A549 (cell line): Measurements from ENCODE around the gene GATA3.
A peak's percentile ranks its signal among the peaks of the same experiment; 100 is the strongest.

Experiments
- CEBPB ChIP-seq, 2 experiments: fragments of >200 bp in 1 of 2; sonication (Bioruptor Twin) in 1 of 2; formaldehyde crosslinking in 1 of 2; IDR thresholded peaks; 2 replicates each; pipeline ENCODE4 v1.6.1; 2012 to 2016
- GATA3 ChIP-seq: IDR thresholded peaks from 2 replicates; pipeline ENCODE4 v1.6.1; 2012; ENCODE audit warnings: borderline replicate concordance
- JUN ChIP-seq, 2 experiments: fragments of >200 bp; sonication (Bioruptor Twin); formaldehyde crosslinking; IDR thresholded peaks; 2 replicates in 1 of 2; 3 replicates in 1 of 2; pipeline ENCODE4 v1.6.1; 2016 to 2017
- KDM1A ChIP-seq: fragments of 200-600 bp; sonication (generic); IDR thresholded peaks from 2 replicates; pipeline ENCODE4 v1.6.1; 2016; ENCODE audit warnings: low read depth, mild to moderate bottlenecking
- POLR2A ChIP-seq: IDR thresholded peaks from 2 replicates; pipeline ENCODE4 v1.6.1; 2012; ENCODE audit warnings: mild to moderate bottlenecking, low read length
- RAD21 ChIP-seq, 2 experiments: fragments of >200 bp in 1 of 2; sonication (Bioruptor Twin) in 1 of 2; formaldehyde crosslinking in 1 of 2; IDR thresholded peaks in 1 of 2; conservative IDR thresholded peaks in 1 of 2; 2 replicates in 1 of 2; 3 replicates in 1 of 2; pipeline ENCODE4 v1.6.1; 2012 to 2018; ENCODE audit warnings: inconsistent platforms in 1 of 2
- SMC3 ChIP-seq: fragments of >200 bp; sonication (Bioruptor Twin); formaldehyde crosslinking; IDR thresholded peaks from 3 replicates; pipeline ENCODE4 v1.6.1; 2018; ENCODE audit warnings: inconsistent platforms
- TFCP2L1 ChIP-seq: fragments of 250-450 bp; sonication (Bioruptor Pico); IDR thresholded peaks from 2 replicates; pipeline ENCODE4 v1.5.0; 2021; ENCODE audit warnings: mild to moderate bottlenecking
- ZFP36 ChIP-seq: fragments of 450-650 bp; IDR thresholded peaks from 2 replicates; pipeline ENCODE4 v1.6.1; 2014; ENCODE audit warnings: borderline replicate concordance; ENCODE audit not compliant: partially characterized antibody
- TF ChIP-seq, protein P1 (sequence below): fragments of >200 bp; sonication (Bioruptor Twin); formaldehyde crosslinking; IDR thresholded peaks from 3 replicates; pipeline ENCODE4 v1.5.1; 2016
- TF ChIP-seq, protein P2 (sequence below): fragments of 200-600 bp; sonication (generic); IDR thresholded peaks from 2 replicates; pipeline ENCODE4 v1.6.1; 2016; ENCODE audit warnings: antibody characterized with exemption, mild to moderate bottlenecking, moderate library complexity

DNA sequence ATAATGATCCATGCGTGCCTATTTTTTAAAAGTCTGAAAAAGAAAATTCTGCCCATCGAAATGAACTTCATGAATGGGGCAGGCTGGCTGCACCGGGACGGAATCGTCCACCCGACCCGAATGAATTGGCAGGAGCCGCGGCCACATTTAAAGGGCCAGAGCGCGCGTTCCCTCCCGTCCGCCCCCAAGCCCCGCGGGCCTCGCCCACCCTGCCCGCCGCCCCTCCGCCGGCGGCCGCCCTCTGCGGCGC, 319 bp upstream of the GATA3 start:
- TF ChIP-seq, protein P1, sequence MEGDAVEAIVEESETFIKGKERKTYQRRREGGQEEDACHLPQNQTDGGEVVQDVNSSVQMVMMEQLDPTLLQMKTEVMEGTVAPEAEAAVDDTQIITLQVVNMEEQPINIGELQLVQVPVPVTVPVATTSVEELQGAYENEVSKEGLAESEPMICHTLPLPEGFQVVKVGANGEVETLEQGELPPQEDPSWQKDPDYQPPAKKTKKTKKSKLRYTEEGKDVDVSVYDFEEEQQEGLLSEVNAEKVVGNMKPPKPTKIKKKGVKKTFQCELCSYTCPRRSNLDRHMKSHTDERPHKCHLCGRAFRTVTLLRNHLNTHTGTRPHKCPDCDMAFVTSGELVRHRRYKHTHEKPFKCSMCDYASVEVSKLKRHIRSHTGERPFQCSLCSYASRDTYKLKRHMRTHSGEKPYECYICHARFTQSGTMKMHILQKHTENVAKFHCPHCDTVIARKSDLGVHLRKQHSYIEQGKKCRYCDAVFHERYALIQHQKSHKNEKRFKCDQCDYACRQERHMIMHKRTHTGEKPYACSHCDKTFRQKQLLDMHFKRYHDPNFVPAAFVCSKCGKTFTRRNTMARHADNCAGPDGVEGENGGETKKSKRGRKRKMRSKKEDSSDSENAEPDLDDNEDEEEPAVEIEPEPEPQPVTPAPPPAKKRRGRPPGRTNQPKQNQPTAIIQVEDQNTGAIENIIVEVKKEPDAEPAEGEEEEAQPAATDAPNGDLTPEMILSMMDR = no peak
- peak; percentile 15; the same call in 1 of the 2 replicates for TF ChIP-seq POLR2A
- TF ChIP-seq TFCP2L1 (CRISPR knock-in tag) = no peak
- TF ChIP-seq ZFP36 = no peak
- TF ChIP-seq KDM1A = no peak
- no peak for TF ChIP-seq RAD21 (conservative IDR thresholded peaks at IDR 0.05 in 1 of 2, IDR thresholded peaks at IDR 0.05 in 1 of 2)
- no peak for TF ChIP-seq GATA3
- no peak for TF ChIP-seq CEBPB (IDR thresholded peaks at IDR 0.05)
- no peak for TF ChIP-seq SMC3
- TF ChIP-seq JUN (IDR thresholded peaks at IDR 0.05) = no peak
- TF ChIP-seq, protein P2, sequence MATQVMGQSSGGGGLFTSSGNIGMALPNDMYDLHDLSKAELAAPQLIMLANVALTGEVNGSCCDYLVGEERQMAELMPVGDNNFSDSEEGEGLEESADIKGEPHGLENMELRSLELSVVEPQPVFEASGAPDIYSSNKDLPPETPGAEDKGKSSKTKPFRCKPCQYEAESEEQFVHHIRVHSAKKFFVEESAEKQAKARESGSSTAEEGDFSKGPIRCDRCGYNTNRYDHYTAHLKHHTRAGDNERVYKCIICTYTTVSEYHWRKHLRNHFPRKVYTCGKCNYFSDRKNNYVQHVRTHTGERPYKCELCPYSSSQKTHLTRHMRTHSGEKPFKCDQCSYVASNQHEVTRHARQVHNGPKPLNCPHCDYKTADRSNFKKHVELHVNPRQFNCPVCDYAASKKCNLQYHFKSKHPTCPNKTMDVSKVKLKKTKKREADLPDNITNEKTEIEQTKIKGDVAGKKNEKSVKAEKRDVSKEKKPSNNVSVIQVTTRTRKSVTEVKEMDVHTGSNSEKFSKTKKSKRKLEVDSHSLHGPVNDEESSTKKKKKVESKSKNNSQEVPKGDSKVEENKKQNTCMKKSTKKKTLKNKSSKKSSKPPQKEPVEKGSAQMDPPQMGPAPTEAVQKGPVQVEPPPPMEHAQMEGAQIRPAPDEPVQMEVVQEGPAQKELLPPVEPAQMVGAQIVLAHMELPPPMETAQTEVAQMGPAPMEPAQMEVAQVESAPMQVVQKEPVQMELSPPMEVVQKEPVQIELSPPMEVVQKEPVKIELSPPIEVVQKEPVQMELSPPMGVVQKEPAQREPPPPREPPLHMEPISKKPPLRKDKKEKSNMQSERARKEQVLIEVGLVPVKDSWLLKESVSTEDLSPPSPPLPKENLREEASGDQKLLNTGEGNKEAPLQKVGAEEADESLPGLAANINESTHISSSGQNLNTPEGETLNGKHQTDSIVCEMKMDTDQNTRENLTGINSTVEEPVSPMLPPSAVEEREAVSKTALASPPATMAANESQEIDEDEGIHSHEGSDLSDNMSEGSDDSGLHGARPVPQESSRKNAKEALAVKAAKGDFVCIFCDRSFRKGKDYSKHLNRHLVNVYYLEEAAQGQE = no peak
